Stimulated activated CD4-positive, alpha-beta T cell treated with anti-CD3 and anti-CD28 coated beads, Interleukin-1b, Interleukin-23, amount 100 ng/mL, for 1 hour (primary cell): ENCODE data around the gene ZDHHC8.

Experiments
- DNase-seq, 2 donors: peaks; one replicate each; pipeline ENCODE4 v3.0.0-alpha.2; 2020; ENCODE audit warnings: low read depth in 2 of 2

ZDHHC8 gene

GRCh38 chr22:20178075-20178914 lies 46.7 kb downstream of the ZDHHC8 start:
- DNase-seq = no peak

- no peak for DNase-seq
Measured at GRCh38 chr22:20178915-20179227, 47.3 kb downstream of the ZDHHC8 start.

GRCh38 chr22:20179455-20180244 lies 48.0 kb downstream of the ZDHHC8 start:
- DNase-seq = no peak

- DNase-seq = no peak
Measured at GRCh38 chr22:20180245-20180630, 48.6 kb downstream of the ZDHHC8 start.

GRCh38 chr22:20180640-20181039 lies 49.0 kb downstream of the ZDHHC8 start:
- DNase-seq = no peak

GRCh38 chr22:20181194-20181883 lies 49.7 kb downstream of the ZDHHC8 start:
- DNase-seq = no peak

- no peak for DNase-seq
Measured at GRCh38 chr22:20181884-20182236, 50.3 kb downstream of the ZDHHC8 start.

- DNase-seq = no peak
Measured at GRCh38 chr22:20182365-20182764, 50.8 kb downstream of the ZDHHC8 start.

- no peak for DNase-seq
Measured at GRCh38 chr22:20183101-20183500, 51.5 kb downstream of the ZDHHC8 start.

GRCh38 chr22:20183823-20184222 lies 52.2 kb downstream of the ZDHHC8 start:
- no peak for DNase-seq

GRCh38 chr22:20184501-20185165 lies 53.0 kb downstream of the ZDHHC8 start:
- DNase-seq = no peak

GRCh38 chr22:20185750-20186149 lies 54.1 kb downstream of the ZDHHC8 start:
- no peak for DNase-seq

- DNase-seq = no peak
Measured at GRCh38 chr22:20186183-20186870, 54.7 kb downstream of the ZDHHC8 start.

- DNase-seq = no peak
Measured at GRCh38 chr22:20186871-20187546, 55.4 kb downstream of the ZDHHC8 start.

GRCh38 chr22:20187777-20188566 lies 56.4 kb downstream of the ZDHHC8 start:
- no peak for DNase-seq

- DNase-seq = no peak
Measured at GRCh38 chr22:20188567-20188877, 56.9 kb downstream of the ZDHHC8 start.

GRCh38 chr22:20191000-20191515 lies 59.5 kb downstream of the ZDHHC8 start:
- no peak for DNase-seq

GRCh38 chr22:20191803-20192202 lies 60.2 kb downstream of the ZDHHC8 start:
- DNase-seq = no peak

- DNase-seq = no peak
Measured at GRCh38 chr22:20192293-20192971, 60.8 kb downstream of the ZDHHC8 start.
